GM18861 (cell line): Measurements from ENCODE around the gene GNAI3.
A peak's percentile ranks its signal among the peaks of the same experiment; 100 is the strongest.

Experiments
- ATAC-seq: cut with Tn5 transposase; IDR thresholded peaks from one replicate; pipeline ENCODE4 v1.9.1; 2021; ENCODE audit not compliant: unreplicated experiment

Gene GNAI3

GRCh38 chr1:109622137-109622892 lies 73.9 kb downstream of the GNAI3 start:
- ATAC-seq = no peak

- no peak for ATAC-seq
Observed at GRCh38 chr1:109622895-109623294, 74.5 kb downstream of the GNAI3 start.

GRCh38 chr1:109623601-109624161 lies 75.3 kb downstream of the GNAI3 start:
- ATAC-seq = no peak

GRCh38 chr1:109624201-109625010 lies 76.0 kb downstream of the GNAI3 start:
- peak; percentile 28 for ATAC-seq

- ATAC-seq = no peak
Observed at GRCh38 chr1:109625176-109625575, 76.8 kb downstream of the GNAI3 start.

- ATAC-seq = no peak
Observed at GRCh38 chr1:109625601-109626560, 77.5 kb downstream of the GNAI3 start.

GRCh38 chr1:109626682-109627408 lies 78.4 kb downstream of the GNAI3 start:
- no peak for ATAC-seq

GRCh38 chr1:109627692-109628399 lies 79.4 kb downstream of the GNAI3 start:
- no peak for ATAC-seq

- no peak for ATAC-seq
Observed at GRCh38 chr1:109628540-109629321, 80.3 kb downstream of the GNAI3 start.

GRCh38 chr1:109629372-109630030 lies 81.1 kb downstream of the GNAI3 start:
- ATAC-seq = no peak

- ATAC-seq = no peak
Observed at GRCh38 chr1:109630081-109630897, 81.9 kb downstream of the GNAI3 start.

- no peak for ATAC-seq
Observed at GRCh38 chr1:109630898-109631512, 82.6 kb downstream of the GNAI3 start.

- no peak for ATAC-seq
Observed at GRCh38 chr1:109631513-109632505, 83.4 kb downstream of the GNAI3 start.

- ATAC-seq = no peak
Observed at GRCh38 chr1:109632671-109633346, 84.4 kb downstream of the GNAI3 start.

GRCh38 chr1:109634292-109634691 lies 85.9 kb downstream of the GNAI3 start:
- ATAC-seq = no peak
